A673 (cell line): Measurements from ENCODE around the gene KRTAP9-8.

Experiments
- CTCF ChIP-seq: fragments of 300-800, 200-600 bp; sonication (generic); conservative IDR thresholded peaks from 2 replicates; pipeline ENCODE4 v1.5.1; 2017; ENCODE audit warnings: low read depth, mild to moderate bottlenecking, antibody characterized with exemption, low read length, moderate library complexity, mixed read lengths
- EZH2 ChIP-seq: fragments of 200-600 bp; sonication (generic); IDR thresholded peaks from 2 replicates; pipeline ENCODE4 v1.6.1; 2017; ENCODE audit warnings: borderline replicate concordance, low read depth, mild to moderate bottlenecking, mixed read lengths, antibody characterized with exemption, low read length; ENCODE audit not compliant: poor library complexity, severe bottlenecking

- no peak for TF ChIP-seq CTCF
- TF ChIP-seq EZH2: no peak
These were observed 7.7 kb upstream of the KRTAP9-8 start for GRCh38 chr17:41230094-41230493.
